GM12864 (cell line): ENCODE data around the gene KRT17.

Experiments used
- DNase-seq: peaks from one replicate; pipeline ENCODE4 v3.0.0-alpha.2; 2011; ENCODE audit warnings: low read depth
- H3K4me3 ChIP-seq: 2 replicates; pipeline ENCODE4 v1.5.1; 2011; ENCODE audit warnings: mild to moderate bottlenecking, low read depth, low read length, control low read depth
- TF ChIP-seq, protein P1 (sequence below): IDR thresholded peaks from 2 replicates; pipeline ENCODE4 v1.5.1; 2011; ENCODE audit warnings: low read depth, mild to moderate bottlenecking, moderate library complexity, low read length, control low read depth, inconsistent platforms; ENCODE audit errors: missing control alignments

KRT17 gene

DNA sequence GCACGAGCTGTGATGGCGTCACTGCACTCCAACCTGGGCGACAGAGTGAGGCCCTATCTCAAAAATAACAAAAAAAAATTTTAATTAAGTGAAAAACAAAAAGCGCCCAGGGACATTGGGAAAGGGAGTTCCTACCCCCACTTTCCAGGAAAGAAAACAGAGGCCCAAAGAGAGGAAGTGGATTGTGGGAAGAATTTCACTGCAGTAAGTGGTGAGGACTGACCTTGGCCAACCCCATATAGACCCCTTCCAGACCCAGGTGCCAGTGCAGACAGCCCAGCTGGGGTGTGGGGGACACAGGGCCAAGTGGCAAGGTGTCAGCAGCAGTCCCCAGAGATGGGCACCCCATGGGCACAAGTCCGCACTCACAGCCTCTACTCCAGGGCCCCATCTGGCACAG is 29.0 kb upstream of the KRT17 start:
- TF ChIP-seq, protein P1, sequence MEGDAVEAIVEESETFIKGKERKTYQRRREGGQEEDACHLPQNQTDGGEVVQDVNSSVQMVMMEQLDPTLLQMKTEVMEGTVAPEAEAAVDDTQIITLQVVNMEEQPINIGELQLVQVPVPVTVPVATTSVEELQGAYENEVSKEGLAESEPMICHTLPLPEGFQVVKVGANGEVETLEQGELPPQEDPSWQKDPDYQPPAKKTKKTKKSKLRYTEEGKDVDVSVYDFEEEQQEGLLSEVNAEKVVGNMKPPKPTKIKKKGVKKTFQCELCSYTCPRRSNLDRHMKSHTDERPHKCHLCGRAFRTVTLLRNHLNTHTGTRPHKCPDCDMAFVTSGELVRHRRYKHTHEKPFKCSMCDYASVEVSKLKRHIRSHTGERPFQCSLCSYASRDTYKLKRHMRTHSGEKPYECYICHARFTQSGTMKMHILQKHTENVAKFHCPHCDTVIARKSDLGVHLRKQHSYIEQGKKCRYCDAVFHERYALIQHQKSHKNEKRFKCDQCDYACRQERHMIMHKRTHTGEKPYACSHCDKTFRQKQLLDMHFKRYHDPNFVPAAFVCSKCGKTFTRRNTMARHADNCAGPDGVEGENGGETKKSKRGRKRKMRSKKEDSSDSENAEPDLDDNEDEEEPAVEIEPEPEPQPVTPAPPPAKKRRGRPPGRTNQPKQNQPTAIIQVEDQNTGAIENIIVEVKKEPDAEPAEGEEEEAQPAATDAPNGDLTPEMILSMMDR = no peak
- H3K4me3 ChIP-seq = no peak overlapping the region
- no peak for DNase-seq

DNA sequence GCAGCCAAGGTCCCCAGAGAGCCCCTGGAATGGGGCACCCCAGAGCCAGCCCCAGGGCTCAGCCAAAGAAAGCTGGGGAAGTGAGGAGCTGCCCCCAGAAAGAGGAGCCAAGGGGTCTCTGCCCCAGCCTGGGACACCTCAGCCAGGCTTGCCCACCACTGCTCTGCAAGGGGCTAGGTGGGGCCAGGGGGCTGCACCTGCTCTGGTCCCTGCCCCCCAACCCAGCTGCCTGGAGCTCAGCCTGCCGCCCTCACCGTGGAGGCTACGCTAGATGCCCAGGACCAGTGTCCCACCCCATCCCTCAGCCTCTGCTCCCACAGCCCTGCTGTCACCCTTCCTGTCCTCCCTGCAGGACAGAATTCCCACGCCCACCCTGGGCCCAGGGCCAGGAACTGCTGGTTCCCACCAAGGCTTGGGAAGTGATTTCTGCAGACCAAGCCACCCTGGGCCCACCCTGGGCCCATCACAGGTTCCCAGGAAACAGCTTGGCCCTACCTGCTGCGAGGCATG is 28.1 kb upstream of the KRT17 start:
- no peak overlapping the region for H3K4me3 ChIP-seq
- no peak for DNase-seq
- TF ChIP-seq, protein P1 = no peak

DNA sequence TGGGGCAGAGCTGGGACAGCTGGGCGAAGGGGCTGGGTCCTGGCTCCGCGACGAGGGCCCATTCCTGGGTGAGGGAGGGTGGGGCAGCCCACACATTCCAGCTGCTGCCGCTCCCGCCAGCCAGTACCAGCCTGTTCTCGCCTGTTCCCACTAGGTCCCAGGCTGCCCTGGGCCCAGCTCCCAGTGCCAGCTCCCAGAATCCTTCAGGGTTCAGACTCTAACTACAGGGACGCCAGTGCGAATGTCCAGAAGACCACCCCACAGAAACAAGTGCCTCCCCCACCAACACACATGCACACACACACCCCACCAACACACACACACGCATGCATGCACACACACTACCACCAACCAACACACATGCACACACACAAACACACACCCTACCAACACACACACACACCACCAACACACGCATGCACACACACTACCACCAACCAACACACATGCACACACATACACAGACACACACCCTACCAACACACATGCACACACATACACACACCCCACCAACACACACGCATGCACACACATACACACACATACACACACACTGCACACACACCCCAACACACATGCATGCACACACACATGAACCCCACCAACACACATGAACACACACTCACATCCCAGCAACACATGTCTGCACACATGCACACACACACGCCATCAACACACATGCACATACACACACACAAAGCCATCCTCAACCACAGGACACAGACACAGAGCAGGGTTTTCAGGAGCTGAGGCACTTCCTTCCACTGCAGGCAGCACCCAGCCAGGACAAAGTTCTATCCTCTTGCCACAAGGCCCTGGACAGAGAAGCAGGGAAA is 27.5 kb upstream of the KRT17 start:
- no peak overlapping the region for H3K4me3 ChIP-seq
- TF ChIP-seq, protein P1 = no peak
- DNase-seq = no peak

DNA sequence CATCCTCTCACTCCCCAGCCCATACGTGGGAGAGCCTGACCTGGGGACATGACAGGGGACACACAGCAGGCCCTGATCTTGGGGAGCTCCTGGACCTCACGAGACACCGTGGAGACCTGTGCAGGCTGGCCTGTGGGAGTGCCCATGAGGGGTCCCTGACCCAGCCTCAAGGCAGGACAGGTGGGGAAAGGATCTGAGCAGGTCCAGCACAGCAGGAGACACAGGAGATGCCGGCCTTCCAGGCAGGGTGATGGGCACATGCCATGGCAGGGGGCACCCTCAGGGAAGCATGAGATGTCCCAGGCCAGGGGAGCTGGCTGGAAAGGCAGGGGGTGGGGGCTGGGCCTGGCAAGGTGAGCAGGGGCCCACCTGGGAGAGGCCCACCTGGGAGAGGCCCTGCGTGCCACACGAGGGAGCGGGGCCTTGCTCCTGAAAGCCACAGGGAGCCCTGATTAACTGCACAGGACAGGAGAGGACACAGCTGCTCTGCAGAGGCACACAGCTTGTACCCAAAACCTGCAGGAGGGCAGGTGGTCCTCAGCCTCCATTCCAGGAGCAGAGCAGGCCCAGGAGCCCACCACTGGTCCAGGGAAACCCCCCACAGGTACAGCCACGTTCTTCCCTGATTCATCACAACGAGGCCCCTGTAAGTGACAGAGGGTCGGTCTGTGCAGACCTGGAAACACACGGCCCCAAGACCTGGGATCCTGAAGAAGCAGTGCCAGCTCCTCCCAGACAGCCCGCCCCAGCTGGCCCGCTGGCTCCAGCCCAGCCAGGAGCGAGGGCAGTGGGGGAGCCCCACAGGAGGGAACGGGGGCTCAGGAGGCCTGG is 26.6 kb upstream of the KRT17 start:
- TF ChIP-seq, protein P1 = no peak
- H3K4me3 ChIP-seq = no peak overlapping the region
- DNase-seq = no peak

DNA sequence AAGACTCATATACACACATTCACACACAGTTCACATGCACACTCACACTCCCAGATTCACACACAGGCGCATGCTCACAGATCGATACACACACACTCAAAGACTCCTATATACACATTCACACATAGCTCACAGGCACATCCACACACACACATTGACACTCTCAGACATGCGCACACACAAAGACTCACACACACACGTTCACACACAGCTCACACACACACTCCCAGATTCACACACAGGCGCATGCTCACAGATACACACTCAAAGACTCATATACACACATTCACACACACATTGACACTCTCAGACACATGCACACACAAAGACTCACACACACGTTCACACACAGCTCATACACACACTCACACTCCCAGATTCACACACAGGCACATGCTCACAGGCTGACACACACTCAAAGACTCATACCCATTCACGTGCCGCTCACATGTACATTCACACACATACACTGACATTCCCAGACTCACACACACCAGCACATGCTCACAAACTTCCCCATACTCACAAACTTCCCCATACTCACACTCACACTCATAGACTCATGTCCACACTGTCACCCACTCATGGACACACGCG is 25.6 kb upstream of the KRT17 start:
- no peak for DNase-seq
- no peak overlapping the region for H3K4me3 ChIP-seq
- TF ChIP-seq, protein P1 = no peak

DNA sequence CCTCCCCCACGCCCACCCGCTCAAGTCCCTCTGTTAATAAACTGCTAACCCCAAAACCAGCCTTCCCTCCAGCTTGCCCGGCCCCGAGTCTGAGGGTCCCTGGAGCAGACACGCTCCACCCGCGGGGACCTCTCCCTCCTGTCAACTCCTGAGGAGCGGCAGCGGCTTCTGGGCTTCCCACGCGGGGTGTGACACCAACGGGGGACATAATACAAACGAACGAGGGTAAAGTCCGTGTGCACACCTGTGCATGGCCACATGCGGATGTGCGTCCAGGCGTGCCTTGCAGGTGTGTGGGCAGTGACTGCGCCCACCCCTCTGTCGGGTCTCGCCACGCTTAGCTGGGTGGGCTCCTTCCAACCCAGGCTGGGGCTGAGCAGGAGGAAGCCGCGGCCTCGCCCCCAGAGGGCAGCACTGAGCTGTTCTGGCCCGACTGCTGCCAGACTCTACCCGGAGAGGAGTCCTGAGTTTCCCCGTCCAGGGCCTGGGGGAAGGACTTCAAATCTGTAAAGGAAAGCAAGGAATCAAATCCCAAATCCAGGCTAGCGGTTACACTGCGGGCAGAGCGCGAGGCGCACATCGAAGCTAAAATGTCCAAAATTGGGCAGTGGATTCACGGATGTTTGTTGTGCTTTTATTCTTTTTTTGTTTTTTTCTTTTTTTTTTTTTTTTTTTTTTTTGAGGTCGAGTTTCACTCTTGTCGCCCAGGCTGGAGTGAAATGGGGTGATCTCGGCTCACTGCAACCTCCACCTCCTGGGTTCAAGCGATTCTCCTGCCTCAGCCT is 24.2 kb upstream of the KRT17 start:
- TF ChIP-seq, protein P1 = peak; percentile 92
- DNase-seq = peak; percentile 45
- H3K4me3 ChIP-seq = peak overlapping the region; percentile 8
